Measurements from ENCODE around the gene CYP11A1.

Gene CYP11A1

DNA sequence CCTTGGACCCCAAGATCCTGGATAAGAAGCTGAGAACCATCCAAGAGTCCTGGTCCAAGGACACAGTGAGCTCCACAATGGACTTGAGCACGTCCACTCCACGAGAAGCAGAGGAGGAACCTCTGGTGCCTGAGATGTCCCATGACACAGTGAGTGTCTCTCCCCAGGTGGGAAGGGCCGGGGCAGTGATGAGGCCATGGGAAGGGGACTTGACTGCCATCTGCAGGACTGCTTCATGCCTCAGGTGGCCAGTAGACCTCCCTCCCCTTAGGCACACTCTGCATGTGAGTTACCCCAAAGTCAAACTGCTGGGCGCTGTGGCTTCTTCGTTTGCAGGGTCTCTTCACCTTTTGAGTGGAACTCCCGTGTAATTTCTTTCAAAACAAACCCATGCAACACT lies 71.6 kb downstream of the CYP11A1 start:
- no peak for DNase-seq

DNA sequence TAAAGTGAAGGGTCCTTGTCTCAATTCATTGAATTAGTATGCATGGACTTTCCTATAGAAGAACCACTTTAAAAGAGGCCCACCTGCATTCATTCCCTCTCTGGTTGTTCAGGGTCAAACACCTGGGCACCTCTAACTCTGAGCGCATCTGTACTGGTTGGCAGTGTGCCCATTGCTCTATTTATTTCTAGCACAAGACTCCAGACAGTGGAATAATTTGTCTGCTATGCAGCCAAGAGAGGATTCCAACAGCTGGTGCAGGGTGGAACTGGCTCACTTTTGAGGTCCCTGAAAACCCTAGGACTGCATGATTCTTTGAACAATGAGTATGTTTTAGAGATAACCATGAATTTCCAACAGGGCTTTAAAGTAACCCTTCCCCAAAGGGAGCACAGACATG lies 73.4 kb downstream of the CYP11A1 start:
- no peak for DNase-seq

DNA sequence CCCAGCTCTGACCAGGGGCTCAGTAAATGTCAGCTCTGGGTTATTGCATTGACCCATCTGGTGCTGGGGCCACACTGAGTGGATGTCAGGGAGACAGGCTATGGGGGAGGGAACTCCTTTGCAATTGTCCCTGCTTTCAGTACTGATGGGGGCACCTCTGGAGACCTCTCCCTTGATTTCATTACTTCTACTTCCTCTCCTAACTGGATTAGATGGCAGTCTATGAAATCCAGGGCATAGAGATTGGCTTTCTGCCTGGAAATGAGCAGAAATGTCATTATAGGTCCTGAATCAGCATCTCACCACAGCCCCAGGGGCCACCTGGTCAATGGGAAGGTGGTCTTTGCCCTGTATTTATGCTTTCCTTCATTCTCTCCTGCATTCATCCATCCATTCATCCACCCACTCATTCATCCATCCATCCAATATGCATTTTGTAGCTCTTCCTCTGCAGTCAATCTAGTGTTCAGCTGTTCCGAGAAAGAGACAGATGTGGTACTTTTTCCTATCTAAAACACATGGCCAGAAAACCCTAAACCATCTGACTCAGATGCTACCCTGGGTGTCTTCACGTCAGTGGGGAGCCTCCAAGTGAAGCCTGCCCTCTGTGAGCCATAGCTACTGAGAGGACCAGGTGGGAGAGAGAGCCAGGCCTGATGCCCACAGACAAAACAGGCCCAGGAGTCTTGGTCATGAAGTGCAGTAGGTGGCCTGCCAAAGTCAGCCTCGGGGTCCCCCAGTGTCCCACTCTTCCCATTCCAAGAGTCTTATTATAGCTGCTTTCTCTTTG lies 74.2 kb downstream of the CYP11A1 start:
- no peak for DNase-seq

DNA sequence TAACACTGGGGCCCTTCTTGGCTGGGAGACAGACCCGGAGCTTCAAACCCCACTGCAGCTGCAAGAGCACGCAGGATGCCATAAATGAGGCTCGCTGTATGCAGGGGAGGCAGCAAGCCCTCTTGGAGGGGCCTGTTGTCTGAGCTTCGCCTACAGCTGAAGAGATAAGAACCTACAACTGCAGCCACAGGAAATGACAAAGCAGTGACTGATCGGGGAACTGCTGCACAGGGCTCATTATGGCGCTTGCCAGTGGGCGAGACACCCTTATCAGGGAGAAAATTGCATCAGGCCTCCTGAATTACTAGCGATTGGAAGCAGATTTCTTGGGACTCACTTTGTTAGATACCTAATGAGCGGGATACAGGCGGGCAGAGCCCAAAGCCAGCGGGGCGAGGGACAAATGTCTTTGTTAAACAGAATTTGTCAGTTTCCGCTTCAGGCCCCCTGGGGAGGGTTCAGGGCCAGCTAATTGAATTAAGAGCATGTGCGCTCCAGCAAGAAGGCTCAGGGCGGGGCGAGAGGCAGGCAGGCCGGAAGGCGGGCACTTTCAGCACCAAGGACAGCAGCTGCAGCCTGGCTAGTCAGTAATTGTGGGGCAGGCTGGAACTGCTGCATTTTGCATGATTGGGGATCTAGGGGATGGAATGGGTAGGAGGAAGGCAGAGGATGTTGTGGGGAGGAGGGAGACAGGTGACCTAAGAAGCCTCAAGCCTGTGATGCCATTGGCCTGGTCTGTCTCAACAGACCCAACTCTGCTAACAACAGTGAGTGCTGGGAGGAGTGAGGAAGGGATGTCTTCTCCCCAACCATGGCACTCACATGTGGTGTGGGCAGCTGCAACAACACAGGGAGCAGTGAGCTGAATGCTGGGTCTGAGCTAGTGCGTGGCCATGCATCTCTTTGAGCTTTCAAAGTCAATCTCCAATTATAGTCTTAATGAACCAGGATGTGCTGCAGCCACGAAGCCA lies 76.1 kb downstream of the CYP11A1 start:
- DNase-seq, result peak; percentile 11

DNA sequence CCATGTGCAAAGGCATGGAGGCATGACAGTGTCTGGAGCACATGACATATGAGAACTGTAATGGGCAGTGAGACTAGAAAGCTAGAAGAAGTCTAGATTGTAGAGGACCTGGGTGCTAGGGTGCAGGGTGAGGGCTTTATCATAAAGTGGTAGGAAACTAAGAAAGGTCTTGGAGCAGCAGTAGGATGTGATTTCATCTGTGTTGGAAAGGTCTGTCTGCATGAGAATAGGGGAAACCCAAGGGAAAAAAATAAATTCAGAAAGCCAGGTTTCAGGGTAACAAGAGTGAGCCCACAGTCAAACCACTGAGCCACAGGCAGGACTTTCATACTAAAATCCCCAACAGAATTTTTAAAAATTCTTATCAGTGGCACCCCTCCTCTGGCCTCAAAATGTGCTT lies 76.8 kb downstream of the CYP11A1 start:
- no peak for DNase-seq

DNA sequence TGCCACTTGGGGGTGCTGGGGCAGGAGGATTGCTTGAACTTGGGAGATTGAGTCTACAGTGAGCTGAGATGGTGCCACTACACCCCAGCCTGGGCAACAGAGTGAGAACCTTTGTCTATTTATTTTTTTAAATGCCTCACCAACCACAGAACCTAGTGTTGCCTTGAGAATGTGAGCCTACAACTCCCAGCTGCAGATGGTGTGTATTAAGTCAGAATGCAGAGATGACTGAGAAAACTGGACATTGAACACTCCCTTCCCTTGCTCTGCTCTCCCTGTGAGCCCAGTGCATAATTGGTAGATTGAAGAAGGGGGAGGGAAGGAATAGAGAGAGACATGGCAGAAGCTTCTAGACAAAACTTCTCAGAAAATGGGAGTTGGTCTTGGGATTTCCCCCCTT lies 77.8 kb downstream of the CYP11A1 start:
- DNase-seq, result no peak
